T-helper 9 cell (primary cell): Measurements from ENCODE around the gene FYB1.

Experiments used
- DNase-seq: peaks from one replicate; pipeline ENCODE4 v3.0.0-alpha.2; 2020

FYB1 gene

DNA sequence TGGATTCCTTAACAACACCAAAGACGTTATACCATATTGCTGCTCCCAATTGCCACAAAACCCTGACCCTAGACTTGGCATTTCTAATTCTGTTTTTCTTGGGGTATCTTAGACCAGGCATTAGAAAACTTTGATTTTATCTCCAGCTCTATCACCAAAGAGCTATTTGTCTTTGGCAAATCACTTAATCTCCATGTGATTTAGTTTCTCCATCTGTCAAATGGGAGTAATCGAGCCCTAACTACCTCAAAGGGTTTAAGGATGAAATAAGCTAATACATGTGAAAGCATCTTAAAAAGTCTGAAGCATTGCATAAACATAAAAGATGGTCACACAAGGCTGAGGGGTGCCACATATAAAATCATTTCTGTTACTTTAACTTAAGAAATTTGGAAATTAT lies 60.6 kb downstream of the FYB1 start:
- DNase-seq: no peak

DNA sequence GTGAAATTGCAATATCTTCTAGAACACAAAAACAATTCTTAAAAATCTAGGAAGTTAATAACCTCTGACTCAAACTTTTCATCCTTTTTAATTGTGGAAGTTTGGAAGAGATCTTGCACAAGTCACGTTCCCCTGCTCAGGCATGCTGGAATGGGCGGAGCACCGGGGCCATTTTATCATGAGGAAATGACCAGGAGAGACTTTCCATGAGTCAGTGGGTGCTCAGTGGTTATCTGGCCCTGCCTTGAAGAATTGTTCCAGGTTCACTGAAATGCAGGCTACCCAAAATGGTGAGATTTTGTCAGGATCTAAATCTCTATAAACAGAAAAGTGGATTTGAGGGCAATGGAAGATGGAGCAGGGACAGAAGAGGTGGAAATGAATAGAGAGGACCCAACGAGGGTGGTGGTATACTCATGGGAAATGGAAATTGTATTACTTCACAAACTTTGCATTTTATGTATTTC lies 61.2 kb downstream of the FYB1 start:
- no peak for DNase-seq

DNA sequence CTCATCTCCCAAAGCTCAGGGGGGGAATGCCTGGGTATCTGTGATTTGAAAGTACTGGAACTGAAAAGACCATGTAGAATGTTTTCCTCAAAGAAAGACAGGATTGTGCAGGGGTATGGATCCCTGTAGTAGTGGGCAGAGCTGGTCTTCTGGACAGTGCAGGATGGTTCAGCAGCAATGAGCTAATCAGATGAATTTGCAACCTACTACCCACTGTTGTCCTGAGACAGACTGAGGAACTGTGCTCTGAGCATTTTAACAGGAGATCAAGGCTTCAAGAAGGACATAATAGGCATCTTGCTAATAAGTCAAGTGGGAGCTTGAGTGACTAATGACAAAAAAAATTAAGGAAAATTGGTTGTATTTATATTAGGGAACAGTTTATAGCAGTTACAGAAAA lies 61.7 kb downstream of the FYB1 start:
- no peak for DNase-seq

DNA sequence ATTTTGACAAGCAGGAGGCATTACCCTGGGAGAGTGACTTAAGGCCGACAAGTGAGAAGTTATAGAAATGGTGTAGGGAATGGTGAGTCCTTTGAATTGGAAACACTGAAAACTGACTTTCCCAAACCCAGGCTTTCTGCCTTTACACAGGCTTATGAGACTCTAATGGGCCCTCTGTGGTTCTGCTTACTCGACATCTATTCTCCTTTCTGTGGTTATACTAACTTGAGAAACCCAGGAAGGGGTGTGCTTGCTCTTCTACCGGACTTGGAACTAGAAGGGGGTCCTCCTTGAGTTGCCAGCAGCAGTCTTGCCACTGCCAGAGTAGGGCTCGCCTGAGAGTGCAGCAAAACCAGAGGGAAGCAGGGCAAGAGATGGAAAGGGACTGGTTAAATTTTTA lies 63.3 kb downstream of the FYB1 start:
- no peak for DNase-seq

DNA sequence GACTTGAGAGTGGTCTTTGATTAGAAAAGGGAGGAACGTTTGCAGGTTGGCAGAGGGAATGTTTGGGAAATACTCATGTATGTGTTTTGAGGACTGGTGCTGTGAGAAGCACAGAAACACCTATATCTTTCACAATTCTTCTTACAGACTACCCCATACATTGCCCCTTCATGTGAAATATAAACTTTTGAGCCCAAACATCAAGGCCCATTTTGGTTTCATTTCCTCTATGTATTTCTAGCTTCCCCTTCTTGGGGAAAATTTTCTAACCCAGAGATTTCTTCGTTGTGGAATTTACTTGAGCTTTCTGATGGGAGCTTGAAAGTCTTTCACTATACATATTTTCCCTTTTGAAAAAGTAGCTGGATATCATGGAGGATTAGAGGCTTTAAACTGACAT lies 67.6 kb downstream of the FYB1 start:
- no peak for DNase-seq

DNA sequence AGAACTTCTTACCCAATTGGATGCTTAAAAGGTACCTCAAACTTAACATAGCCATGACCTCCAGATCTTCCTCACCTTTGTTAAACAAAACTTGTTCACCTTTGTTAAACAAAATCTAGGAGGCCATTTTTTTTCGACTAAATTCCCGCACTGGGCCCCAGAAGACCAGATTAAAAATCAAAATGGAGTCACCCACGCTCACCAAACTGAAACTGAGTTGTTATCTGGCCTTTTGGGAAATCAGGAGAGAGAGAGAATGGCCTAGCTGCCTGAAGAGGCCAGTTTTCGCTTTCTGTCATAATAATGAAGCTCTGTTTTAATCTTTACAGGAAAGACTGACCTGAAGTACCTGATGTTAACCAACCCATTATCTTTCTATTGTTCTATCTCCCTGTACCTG lies 69.4 kb downstream of the FYB1 start:
- DNase-seq: no peak

DNA sequence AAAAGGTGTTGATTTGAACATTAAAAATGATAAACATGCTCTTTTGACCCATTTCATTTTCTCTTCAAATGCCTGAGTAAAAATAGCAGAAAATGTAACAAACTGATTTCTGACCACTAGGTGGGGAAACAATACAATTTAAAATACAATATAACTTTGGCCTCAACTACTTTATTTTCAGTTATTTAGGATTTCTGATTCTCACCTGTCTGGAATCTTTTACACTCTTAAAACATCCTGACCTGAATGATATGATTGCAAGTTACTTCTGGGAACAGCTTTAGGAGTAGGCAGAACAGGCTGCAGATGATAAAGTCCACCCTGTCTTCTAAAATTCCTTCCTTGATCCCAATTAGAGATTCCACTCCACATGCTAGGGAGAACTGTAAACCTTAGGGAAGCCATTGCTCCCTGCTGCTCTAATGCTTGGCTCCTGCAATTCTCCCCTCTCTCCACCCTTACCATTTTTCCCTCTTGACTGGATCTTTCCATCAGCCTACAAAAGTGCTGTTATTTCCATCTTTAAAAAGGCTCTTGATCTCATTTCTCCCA lies 70.3 kb downstream of the FYB1 start:
- no peak for DNase-seq

DNA sequence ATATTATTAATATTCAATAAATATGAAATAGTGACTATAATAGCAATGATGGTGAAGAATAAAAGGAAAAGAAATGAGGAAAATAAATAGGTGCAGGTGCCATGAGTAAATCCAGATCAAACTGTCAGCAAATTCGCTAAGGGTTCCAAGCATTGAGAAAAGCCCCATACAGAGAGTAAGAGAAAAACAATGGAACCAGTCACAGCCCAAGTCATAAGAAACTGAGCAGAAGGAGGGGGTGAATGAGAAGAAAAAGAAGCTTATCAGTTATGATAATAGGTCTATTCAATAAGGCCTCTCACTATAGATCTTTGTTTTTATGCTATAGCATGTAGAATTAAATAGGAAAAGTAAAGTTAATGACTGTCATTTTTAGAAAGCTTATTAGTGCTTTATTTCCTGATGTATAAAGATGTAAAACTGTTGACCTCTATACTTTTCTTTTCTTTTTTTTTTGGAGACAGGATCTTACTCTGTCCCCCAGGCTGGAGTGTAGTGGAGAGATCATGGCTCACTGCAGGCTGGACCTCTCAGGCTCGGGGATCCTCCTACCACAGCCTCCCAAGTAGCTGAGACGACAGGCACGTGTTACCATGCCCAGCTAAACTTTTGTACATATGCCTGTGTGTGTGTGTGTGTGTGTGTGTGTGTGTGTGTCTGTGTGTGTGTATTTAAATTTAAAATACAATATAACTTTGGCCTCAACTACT lies 72.4 kb downstream of the FYB1 start:
- no peak for DNase-seq

DNA sequence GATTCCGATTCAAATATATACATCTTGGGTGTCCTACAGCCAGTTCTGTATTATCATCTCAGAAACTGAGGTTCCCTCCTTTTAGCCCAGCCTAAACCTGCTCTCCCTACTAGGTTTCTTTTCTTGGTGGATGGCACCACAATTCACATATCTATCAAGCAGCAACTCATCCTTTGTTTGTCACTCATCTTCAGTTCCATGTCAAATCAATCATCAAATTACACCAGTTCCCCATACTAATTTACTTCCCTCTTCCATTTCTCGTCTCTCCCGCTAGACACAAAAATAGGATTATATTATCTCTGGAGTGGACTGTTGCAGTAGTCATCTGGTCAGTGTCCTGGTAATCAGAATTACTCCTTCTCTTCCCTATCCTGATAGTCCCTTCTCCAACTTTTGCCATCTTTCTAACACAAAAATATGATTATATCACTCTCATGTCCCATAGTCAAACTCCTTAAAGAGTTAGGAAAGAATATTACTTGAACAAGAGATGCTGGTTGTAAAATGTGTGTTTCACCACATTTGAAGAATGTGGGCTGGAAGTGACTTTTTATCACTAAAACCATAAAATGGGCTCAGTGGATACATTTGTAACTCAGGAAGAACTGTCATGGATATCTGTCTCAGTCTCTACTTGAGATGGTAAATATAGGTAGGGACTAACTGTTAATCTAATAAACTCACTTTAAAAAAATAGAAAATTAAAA lies 76.1 kb downstream of the FYB1 start:
- no peak for DNase-seq

DNA sequence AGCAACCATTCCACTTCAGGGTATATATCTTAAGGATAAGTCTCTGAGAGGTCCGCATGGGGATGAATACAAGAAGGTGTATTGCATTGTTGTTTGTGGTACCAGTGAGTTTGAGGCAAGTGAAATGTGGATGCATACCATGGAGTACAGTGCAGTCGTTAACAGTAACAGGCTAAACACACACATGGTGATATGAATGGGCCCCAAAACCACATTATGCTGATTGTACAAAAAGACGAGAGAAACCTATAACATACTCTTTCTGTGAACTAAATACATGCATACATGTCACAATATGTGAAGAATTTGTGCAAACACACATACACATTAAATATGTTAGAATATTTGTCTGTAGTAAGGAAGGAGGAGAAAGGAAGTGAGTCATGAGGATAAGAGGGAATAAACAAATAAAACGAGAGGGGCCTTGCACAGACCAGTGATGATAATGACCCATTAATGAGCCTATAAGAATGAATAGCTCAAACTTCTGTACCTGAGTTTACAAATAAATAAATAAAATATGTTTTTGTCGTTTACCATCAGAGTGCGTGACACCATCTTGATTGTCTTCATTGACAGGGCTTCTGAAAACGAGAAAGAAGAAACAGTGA lies 78.7 kb downstream of the FYB1 start:
- DNase-seq: no peak

DNA sequence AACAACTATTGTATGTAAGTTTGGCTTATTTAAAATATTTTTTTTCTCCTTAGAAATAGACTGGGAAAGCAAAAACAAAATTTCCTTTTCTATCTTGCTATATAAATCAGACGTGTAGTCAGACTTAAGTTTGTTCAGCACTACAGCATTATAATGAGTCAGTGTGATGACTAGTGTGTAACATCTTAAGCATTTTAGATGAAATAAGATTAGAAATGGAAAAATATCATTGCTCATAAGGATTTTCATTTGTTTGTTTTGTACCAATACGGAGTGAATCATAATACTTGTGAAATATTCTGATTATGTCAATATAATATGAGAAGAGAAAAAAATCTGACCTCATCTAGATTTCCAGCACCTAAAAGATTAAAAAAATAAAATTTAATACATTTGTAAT lies 80.5 kb downstream of the FYB1 start:
- DNase-seq: no peak

DNA sequence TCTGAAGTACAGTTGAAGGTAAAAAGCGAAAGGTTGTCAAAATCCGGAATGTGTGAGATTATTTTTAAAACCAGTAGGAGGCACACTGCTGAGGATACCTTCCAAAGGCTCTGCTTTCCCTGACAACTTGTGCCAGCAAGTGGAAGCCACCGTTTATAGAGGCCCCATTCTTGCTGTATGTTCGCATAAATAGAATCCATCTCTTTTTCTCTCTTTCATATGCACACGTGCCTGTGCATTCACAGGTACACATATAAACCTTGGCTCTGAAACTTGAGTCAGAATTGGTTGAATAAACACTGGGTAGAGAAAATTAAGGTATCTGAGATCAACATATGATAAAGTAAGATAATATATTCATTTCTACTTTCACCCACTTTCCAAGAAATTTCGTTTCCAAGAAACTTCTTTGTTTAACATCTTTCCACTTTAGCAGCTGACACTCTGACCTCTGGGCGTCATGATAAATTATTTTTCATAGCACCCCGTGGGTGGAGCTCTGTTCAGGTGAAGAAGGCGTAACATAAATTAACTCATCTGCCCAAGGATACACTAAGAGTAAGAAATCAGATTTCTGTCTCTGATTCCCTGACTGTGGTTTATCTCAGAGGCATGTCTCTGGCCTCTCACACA lies 81.4 kb downstream of the FYB1 start:
- no peak for DNase-seq

DNA sequence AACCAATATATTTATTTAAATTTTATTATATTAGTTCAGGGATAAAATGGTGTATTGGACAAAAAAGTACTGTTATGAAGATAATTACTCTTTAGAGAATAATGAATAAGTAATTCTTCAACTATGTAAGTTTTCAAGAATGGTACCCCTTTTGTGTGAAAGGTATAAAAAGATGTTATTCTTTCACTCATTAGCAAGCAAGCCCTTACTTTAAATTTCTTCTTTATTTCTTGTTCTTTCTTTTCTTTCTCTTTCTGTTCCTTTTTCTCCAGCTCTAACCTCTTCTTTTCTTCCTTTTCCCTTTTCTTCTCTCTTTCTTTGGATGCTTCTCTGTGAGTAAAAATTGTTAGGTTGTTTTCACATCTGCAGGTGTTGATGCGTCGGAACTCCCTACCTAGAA lies 82.0 kb downstream of the FYB1 start:
- DNase-seq: no peak

DNA sequence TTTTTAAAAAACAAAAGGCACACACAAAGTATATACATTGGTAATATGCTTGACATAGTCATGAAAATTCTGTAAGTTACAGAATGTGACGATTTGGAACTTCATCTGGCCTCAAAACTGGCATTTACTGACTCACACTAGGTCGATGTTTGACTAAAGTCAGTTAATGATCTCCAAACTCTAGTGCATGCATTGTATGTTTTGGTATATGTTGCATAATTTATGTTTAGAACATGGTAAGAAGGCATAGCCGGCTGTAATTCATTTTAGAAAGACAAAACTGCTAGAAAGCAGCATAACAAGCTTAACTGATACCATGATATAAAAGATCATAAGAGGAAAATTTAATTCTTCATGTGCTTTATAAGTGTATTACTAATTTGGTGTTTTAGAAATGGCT lies 86.6 kb downstream of the FYB1 start:
- no peak for DNase-seq

DNA sequence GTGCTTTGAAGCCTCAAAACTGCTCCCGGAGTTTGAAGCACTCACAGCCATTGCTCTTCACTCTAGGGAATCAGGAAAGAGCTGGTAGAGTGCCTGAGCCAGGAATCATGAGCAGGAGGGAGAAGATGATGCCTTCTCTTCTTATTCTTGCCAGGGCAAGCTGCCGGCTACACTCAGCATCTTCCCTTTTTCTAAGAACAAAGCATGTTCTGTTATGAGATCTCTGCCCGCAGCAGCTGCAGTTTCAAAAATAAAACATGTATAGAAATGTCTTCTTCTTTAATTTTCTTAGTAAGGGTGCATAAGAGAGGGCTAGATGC lies 87.3 kb downstream of the FYB1 start:
- DNase-seq: no peak

DNA sequence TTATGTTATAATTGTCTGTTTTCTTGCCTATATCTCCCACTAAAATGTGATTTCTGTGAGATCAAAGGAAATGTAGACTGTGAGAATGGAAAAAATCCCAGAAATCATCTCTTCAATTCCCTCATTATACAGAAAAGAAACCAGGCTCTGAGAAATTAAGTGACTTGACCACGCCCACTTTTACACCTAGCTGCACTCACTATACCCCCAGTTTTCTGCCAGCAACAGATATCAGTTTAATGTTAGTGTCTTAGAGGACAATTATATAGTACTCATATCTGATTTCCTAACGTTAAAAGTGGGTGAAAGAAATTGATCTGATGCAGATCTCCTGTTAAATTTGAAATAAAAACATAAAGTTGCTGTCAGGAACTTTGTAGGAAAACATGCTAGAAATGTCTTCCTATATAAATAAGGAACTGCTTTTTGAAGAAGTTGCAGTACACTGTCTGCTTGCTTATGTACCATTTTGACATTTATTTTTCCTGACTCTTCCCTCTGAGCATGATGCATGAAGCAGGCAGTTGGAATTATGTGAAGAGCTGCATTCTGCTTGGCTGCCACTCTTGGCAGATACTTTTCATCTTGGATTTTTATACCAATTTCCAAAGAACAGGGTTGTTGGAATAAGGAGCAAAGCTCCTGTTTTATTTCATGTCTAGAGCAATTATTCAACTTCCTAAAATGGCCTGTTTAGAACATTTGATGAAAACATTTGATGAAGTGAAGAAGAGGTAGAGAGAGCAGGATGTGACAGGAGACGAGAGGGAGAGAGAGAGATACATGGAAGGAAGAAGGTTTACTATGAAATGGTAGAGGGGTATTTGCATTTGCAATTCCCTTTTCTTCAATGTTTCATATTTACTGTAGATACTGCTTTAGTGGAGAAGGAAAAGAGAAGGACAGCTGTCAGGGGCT lies 87.9 kb downstream of the FYB1 start:
- no peak for DNase-seq

DNA sequence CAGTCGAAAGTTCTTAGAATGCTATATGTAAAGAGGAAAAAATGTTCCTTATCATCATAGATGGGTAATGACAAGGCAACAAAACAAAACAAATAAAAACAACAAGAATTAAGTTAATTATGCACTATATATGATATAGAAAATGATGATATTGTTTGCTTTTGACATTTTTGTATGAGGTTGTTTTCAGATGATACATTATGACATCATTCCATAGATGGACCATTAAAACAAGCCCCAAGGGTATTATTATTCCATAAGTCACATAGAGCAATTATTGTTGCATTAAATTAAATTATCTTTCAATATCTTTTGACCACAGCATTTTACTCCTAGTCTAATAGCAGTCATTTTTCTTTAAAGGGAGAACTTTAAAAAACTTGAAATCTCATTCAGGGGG lies 88.6 kb downstream of the FYB1 start:
- no peak for DNase-seq

DNA sequence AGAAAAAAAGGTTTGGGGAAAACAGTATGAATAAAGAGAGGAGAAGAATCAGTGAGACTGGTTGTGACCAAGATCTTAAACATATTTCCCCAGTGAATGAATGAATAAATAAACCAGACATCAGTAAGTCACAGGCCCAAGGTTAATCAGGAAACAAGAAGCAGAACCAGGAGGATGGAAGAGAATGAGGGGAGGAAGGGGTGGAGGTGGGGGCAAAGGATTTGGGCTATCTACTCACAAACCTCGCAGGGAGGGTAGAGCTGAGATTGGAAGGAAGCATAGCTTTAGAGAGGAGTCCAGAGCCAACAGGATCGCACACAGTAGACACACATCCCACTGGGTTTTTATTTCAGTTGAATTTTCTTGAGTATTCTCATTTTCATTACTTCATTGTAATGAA lies 97.4 kb downstream of the FYB1 start:
- no peak for DNase-seq

DNA sequence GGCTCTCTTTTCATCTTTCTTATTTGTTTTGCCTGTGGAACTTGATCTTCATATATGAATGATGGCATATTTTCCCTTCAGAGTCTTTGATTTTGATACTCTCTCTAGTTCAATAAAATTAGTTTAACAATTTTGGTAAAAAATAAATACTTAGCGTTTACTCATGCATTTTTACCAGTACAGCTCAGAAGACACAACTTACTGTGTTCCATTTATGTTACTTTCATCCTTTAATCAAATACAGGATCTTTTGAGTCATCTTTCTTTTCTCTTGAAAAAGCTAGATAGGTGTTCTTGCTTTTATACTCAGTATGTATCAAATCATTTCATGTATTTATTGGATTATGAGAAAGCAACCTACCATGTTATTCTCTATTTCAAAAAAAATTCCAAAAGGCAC lies 98.0 kb downstream of the FYB1 start:
- no peak for DNase-seq

DNA sequence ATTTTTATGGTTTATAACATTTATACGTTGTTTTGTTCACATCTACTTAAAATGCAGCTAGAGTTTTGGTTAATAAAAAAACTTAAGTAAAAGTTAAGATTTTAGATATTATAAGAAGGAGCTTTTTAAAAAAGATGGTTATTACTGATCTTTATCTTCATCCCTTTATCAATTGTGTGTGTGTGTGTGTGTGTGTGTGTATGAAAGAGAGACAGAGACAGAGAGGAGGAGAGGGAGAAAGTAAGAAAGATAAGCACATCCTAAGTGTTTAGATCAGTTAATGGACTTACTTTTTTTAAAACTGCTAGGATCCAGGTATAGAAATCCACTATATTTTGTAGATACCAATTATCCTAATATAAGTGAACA lies 99.3 kb downstream of the FYB1 start:
- DNase-seq: no peak

DNA sequence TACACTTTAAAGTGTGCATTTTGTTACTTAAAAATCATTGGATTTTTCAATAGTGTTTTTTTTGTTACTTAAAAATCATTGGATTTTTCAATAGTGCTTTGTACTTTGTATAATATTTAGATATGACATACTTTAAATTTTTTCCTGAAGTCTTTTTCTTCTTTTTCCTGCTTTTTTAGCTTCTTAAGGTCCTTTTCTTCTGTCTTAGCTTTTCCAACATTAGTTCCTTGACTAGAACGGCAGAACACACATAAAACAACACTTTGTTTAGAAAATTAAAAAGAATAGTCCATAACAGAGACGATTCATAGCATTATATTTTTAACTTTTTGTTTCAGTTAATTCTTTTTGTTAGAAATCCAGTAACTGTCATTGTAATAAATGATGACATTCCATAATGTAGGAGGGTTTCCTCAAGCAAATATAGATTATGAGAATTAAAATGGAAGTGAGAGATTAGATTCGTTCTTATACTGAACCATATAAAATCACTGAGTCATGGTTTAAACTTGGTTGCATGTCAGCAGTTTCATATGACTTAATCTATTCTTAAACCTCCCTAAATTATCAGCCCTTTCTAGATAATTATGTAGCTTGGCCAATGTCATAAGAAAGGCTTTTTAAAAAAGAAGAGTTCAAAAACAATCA lies 99.8 kb downstream of the FYB1 start:
- DNase-seq: no peak

DNA sequence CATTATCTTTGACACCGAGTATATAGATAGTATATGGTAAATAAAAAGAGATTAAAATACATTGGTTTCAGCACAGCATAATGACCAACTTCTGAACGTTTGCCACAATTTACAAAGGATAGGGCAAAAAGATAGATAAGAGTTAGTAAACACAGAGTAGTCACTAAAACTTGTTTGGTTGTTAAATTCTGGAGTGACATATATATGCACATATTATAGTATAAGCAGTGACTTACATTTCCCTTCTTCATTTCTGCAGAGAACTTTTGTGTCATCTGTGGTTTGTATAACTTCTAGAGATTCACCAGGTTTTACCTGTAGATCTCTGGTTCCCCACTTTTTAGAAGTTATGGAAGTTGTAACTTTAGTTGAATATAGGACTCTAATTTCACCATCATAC lies 100.7 kb downstream of the FYB1 start:
- DNase-seq: no peak
